Measurements from ENCODE around the gene DDO.

- TF ChIP-seq CTCF (IDR thresholded peaks at IDR 0.05 in 4 of 5, conservative IDR thresholded peaks at IDR 0.05 in 1 of 5) (no peak), POLR2A (IDR thresholded peaks at IDR 0.05) (no peak)
These were observed 3.0 kb downstream of the DDO start for GRCh38 chr6:110412360-110412759.
